Putamen (tissue), 1 donor: ENCODE measurements around the gene TMEM165.

ENCODE experiments used
- DNase-seq: peaks from one replicate; pipeline ENCODE4 v3.0.0-alpha.2; 2016; ENCODE audit warnings: low spot score

TMEM165 gene

DNA sequence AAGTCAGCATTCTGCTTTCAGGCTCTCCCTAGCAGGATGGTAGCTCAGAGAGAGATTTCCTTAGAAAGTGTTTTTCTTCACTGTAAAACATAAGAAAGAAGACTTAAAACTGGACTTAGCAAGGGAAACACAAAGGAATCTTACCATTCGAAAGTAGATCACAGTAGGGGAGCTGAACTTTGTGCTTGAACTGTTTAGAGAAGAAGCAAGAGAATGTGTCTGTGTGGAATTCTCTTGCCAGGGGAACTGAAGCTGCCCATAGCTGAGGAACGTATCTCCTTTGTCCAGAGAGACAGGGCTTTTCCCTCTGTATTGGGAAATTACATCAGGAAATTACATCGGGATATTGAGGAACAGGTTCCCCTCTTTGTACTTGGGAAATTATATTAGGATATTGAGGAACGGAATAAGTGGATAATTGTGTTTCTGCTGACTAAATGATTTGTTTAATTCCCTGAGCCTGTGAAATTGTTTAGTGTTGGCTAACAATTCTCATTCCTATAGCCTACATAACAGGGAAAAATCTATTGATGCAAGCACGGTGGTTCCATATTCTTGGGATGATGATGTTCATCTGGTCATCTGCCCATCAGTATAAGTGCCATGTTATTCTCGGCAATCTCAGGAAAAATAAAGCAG is 28.6 kb upstream of the TMEM165 start:
- DNase-seq, result no peak

DNA sequence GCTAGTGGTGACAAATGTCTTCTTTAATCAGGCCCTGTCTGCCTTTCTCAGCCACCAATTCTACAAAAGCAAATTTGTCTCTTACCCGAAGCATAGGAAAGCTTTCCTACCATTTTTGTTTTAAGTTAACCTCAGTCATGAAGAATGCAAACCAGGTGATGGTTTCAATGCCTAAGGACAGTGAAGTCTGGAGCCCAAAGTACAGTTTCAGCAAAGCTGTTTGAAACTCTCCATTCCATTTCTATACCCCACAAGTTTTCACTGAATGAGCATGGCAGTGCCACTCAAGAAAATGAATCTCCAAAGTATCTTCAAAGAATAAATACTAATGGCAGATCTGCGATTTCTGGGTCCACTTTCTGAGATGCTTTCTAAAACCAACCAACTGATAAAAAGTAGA is 25.8 kb upstream of the TMEM165 start:
- no peak for DNase-seq

DNA sequence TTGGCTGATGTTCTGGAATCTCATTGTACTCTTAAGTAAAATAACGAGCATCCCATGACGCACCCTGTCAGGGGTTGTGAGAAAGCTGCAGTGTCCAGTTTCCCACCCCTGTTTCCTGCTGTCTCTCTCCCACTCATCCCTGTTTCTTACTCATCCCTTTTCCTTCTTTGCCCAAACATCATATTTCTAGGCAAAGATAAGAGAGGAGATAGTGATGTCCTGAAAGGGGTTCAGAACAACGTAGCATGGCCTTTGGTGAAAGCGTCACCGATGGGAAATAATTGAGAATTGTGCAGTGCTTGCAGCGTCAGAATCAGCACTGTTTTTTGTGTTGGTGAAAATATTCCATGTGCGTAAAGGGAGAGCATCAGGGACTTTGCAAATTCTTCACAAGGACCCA is 23.5 kb upstream of the TMEM165 start:
- DNase-seq, result no peak

DNA sequence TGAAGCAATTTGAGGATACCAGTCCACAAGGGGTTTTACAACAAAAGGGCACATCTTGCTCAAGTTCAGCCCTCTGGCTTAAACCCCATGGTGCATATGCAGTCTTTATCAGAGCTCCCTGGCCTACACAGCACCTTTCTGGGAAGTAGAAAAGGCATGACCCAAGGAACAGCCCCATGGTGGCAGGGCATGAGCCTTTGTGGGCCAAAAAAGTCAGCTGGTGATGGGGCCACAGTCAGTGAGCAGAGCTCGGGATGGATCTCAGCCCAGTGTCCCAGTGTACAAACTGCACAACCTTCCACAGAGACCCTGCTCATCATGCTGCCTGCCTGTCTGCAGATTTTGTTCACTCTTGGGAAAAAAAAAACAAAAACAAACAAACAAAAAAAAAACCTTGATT is 22.3 kb upstream of the TMEM165 start:
- no peak for DNase-seq

DNA sequence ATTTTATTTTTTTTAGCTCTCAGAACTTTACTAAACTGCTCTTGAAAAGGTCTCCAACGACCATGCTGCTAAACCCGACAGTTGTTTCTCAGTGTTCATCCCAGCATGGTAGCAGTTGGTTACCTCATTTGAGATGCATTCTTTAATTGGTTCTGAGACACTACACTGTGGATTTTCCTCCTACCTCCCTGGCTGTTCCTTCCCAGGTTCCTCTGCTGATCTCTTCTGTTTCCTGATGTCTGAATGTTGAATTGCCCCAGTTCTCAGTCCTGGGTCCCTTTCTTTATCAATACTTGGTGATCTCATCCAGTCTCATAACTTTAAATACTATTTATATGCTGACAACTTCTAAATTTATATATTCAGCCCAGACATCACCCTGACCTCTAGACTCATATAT is 19.1 kb upstream of the TMEM165 start:
- no peak for DNase-seq

DNA sequence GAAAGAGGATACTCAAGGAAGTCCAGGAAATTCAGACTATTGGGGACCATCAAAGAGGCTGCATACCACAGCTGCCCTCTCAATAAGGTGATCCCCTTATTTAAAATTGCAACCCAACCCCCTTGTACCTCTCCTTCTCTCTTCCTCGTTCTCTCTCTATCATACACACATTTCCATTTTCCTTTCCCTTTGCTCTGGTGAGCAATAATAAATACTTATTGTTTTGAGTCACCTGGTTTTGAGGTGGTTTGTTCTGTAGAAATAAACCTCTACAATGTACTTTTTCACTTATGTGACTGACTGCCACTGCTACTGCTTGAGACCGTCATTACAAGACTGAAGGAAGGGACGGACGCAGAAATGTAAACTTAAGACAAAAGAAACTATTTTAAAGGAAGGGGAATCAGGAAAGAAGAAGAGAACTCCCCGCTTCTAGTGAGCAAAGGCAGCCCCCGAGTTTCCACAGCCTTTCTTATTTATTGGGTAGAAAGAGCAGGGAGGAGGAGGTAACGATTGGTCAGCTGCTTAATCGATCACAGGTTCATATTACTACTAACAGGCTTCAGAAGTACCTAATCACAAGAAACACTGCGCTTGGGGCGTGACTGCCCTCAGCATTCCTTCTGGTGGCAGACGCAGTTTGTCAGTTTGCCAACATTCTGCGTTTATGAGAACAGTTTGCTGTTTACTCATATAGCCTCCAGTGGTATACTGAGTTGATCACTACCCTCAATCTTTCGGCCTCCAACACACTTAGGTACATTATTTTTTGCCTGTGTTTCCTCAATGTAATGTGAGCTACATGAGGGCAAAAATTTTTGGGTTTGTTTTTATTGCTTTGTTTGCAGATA is 16.9 kb upstream of the TMEM165 start:
- DNase-seq, result no peak

DNA sequence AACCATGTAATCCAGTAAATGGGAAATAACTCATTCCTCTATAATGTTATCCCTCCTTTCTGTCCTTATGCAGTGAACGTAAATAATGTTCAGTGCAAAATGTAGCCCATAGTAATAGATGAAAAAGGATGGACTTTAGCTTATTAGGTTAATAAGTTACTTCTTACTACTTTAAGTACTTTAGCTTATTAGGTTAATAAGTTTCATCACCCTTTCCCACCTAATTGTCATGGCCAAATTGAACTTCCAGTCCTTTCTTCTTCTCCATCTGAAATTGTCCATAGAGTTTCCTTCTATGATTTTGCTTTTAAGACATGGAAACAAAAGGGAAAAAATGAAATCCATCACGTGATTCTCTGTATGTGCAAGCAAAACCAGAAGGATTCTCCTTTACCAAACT is 15.2 kb upstream of the TMEM165 start:
- no peak for DNase-seq

DNA sequence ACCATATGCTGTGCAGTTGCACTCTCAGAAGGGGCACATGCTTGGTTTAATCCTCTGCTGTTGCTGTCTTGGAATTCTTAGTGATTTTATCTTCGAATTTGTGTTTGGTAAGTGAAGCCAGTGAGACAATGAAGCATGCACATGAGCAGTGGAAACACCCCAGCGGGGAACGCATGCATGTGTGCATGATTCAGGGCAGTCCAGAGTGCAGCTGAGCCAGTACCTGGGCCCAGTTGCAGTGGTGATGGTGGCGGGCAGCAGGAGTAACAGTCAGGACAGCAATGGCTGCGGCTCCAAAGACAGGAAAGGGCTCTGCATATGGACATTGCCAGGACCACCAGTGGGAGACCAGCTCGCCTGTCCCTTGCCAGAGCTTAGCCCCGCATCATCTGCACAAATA is 14.3 kb upstream of the TMEM165 start:
- no peak for DNase-seq

DNA sequence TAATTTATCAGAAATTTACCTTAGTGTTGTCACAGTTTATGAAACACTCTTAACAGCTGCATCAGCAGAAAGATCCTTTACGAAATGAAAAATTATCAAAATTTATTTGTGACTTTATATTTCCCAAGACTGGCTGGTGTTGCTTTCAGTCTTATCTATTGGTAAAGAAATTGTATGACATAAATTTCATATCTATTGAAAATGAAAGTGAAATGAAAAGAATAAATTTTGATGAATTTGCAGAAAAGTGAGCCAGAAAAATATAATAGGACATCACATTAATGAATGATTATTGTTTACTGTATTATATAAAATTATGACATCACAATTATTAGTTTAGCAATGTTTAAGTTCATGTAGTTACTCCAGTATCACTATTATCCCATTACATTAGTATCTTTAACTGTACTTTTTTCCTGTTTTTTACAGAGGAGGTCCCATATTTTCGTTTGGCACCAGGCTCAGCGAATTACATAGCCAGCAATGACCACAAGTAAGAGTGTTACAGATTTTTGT is 13.2 kb upstream of the TMEM165 start:
- no peak for DNase-seq

DNA sequence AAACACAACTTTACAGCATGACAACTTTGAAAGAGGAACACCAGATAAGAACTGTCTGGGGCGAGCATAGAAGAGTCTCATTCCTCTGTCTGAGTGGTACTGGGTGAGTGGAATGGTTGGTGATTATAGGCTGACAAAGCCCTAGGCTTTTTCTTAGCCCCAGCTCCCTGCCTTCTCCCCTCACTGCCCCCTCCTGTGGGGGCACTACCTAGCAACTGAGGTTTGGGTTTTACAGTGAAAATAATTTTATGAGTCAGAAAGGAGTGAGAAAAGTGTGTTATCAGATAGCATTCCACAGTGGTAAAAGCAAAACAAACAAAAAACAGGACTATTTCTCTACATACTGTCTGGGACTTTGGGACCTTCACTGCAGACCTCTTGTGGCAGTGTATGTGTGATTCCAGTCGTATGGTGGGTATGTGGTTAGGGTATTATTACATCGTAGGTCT is 10.5 kb upstream of the TMEM165 start:
- DNase-seq, result no peak

DNA sequence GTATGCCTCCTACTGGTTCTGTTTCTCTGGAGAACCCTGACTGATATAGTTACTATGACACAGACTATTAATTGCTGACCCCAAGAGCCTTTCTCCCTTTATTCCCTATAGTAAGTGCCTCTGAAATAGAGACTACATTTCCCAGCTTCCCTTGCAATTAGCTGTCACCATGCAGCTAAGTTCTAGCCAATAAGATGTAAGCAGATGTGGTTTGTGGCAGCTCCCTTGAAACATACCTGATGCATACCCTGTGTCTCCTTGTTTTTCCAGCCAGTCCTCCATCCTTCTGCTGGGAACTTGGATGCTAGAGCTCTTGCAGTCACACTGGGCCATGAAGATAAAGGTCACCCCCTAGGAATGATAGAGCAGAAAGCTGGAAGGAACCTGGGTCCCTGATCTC is 9.7 kb upstream of the TMEM165 start:
- DNase-seq, result no peak

DNA sequence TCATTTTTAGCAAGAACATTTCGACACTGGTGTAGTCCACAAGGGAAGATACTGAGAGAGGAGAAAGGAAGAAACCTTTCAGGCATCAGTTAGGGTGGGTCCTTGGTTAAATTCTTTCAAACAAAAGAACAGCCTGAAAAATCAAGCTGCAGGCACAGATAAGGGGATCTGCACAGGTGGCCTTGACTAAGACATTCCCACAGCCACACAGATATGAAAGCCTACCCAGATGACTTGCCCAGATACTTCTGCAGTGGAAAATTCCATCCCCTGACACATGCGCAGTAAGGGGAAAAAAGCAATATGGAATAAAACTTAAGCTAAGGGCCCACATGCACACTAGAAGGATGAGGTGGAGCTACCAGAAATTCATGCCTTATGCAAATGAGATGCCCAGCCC is 8.9 kb upstream of the TMEM165 start:
- no peak for DNase-seq

DNA sequence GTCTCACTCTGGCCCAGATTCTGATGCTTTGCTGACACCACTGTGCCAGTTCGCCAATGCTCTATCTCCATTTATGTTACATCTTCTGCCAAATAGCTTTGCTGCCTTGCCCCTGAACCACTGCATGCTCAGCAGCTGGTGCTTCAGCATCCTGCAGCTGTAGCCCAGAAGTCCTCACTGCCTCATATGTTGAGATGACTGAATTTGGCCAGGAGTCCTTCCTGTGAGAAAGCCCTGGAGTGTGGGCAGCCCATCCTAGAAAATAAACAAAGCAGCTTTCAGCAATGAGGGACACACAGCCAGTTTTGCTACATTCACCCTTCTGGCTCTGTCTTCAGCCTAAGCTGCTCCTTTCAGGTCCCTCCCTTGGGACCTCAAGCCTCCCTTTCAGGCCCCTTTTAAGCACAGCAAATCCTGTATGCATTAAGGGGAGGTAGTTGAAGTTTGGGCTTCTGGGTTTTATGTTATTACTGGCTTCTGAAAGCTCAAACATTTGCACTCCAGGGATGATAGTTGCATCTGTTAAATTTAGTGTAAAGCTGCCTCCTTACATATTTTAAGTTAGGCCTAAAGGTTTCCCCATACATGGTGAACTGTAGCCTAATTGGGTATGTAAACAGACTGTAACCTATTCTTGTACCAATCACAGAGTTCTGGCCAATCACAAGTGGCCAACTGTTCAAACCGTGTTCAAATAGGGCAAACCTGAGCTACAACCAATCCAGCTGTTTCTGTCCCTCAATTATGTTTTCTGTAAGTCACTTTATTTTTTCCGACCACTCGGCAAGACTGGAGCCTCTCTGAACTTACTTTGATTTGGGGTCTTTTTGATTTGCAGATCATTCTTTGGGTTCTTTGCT is 2.1 kb upstream of the TMEM165 start:
- peak; percentile 80 for DNase-seq

DNA sequence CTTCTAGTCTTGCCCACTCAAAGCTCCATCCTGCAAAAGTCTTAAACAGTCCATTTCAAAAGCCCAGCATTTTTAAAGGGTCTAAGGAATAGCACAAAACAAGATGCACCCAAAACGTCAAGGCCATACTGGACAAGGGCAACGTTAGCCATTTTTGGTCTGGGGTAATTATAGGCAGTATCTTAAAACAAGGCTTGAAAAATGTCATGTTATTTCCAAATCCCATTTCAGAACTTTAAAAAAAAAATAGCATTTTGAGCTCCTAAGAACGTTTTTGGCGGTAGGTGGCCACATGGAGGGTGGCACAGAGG is 584 bp upstream of the TMEM165 start:
- no peak for DNase-seq

DNA sequence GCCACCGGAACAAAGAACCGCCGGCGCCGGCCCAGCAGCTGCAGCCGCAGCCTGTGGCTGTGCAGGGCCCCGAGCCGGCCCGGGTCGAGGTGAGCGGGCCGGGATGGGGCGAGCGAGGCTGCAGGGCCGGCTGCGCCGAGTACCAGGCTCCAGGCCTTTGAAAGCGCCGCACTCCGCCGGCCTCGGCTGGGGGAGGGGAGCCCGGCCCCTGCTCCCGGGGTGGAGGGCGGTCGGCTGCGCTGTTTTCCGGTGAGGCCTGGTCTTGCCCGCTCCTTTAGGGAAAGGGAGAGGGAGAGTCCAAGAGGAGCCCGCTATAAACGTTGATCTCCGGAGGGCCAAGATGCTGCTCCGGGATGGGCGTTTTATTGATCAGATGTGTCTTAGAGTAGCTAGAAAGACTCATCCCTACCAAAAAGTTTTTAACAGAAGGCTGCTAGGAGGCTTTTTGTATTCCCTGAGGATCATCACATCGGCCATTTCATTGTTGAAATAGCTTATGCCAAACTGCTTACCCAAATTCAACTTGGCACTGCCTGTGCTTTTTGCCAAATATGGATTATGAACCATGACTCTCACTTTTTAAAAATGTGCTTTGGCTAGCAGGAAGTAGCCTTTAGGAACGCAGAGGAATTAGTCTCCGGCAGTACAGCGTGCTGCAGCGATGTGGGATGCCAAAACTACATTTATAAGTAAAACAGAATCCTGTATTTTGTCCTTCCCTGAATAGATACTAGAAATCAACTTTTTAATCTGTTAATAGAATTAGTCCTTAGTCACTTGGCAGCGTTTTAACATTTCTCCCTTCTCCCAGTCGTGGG is 760 bp downstream of the TMEM165 start:
- no peak for DNase-seq

DNA sequence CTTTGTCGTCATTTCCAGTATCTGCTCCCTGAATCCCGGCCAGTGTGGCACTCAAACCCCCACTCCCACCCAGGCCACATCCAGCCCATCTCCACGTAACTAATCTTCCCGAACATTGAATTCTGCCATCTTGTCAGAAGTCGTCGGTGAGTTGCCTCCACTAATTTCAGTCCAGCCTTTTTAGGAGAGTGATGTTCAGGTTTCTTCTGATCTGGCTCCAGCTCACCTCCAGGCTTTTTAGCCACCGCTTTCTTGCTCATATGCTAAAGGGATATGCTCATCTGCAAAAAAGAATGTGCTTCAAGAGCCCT is 1.3 kb downstream of the TMEM165 start:
- DNase-seq, result no peak

DNA sequence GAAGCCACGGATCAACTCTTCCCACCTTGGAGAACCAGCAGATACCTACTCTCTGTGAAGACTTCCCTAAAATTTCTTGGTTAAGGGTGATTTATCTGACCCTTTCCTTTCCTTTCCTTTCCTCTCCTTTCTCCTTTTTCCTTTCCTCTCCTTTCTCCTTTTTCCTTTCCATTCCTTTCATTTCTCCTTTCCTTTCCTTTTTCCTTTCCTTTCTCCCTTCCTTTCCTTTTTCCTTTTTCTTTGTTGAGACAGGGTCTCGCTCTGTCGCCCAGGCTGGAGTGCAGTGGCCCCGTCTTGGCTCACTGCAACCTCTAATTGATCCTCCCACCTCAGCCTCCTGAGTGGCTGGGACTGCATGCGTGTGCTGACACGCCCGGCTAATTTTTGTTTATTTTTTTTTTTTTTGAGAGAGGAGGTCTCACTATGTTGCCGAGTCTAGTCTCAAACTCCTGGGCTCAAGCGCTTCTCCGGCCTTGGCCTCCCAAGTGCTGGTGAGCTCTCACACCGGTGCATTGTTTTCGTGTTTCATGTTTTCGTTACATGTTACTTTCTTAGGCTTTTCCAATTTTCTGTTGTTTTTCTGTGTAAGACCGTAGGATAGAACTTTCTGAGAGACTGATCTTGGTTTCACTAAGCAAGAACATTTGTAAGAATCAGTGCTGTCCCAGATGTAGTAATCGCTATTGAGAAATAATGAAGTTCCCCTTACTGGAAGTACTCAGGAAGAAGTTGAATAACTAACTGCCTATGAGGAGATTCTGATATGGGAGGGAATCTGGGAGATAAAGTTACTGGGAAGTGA is 2.0 kb downstream of the TMEM165 start:
- no peak for DNase-seq

DNA sequence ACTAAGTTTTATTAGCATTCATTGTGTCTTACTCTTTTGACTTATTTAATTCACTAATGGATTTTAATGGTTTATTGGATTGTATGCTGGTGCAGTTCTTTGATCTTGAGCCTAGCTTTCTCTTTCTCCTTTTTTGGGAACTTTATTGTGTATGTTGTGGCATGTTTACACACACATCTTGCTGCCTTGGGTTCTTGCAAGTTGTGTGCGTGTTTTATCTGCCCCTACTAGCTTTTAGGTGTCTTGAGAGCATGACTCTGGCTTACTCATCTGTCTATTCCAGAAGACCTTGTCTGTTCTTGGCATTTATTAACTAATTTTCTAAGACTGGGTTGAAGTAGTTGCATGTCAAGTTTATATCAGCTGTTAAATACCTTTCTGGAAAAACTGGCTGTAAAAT is 2.7 kb downstream of the TMEM165 start:
- no peak for DNase-seq

DNA sequence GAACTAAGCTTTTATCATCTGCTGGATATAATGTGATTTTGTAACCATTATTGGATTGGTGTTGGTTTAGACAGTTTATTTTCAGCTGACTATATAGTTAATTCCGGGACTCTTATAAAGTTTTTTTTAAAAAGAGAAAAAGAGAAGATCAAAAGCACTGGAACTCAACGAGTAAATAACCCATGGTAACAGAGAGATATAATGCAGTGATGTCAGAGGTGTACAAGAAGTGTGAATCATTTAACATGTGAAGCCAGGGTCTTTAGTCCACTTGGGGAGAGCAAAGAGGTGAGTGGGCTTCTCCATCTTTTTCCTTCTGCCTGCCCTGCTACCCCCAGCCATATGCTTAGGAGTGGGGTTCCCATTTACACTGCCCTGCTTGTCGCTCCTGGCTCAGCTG is 3.2 kb downstream of the TMEM165 start:
- no peak for DNase-seq

DNA sequence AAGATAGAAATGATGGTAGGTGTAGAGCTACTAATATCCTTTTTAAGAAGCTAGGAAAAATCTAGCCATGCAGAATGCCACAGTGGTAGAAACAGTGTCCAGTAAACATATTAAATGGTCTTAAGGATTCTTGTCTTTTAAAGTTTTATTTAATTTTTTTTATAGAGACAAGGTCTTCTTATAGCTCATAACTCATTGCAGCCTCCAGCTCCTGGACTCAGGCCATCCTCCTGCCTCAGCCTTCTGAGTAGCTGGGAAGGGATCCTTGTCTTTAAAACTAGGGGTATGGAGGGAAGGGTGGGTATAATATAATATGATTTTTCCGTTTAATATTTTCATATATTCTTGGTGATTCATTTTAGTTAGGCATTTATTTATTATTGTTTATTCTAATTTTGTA is 3.8 kb downstream of the TMEM165 start:
- no peak for DNase-seq

DNA sequence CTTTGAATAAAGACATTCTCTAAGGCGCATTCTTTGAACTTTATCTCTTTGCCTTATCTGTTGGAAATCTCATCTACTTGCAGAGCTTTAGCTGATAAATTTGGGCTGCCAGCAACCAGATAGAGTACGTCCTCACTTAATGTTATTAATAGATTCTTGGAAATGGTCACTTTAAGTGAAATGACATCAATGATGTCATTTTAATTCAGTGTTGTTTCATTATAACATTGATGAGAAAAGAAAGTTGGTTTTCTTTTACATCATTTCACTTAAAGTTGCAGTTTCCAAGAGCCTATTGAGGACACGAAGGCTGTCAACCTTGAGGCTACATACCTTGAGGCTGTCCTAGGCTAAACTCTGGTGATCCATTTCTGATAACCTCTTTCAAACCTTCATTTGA is 9.3 kb downstream of the TMEM165 start:
- DNase-seq, result no peak
